ENCODE results near the gene PTBP3. TPM values are rescaled to one million over a fixed set of nuclear protein-coding genes. Genes with fewer than 3 reads are reported as not detected.
"Not testable (repeated sequence)": the region's sequence is repeated elsewhere in the genome, so short reads cannot be mapped to it uniquely, and the experiment has no call there.

Gene PTBP3
- total RNA-seq, 2 experiments from 2014 or later: 152 to 186 TPM

DNA sequence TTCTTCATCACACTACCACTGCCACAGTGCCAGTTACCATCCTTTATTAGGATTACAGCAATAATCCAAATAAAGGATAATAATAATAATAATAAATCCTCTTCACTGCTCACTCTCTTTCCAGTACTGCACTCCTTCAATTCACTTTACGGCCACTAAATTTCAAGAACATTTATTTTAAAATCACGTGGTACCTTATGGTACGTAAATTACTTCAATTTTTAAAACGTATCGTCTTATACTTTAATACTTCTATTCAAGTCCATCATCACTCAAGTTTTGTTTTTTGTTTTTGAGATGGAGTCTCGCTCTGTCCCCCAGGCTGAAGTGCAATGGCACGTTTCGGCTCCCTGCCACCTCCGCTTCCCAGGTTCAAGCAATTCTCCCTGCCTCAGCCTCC is 36.5 kb downstream of the PTBP3 start:
- ATAC-seq (no peak), DNase-seq (no peak)
- Mint-ChIP-seq H3K4me3 (no peak overlapping the region), H3K27ac (no peak overlapping the region), H3K27me3 (no peaks in the 10 kb centered on the region), H3K9me3 (ENCODE audit: low read depth) (no peaks in the 10 kb centered on the region), H3K4me1 (peaks cover 25% of the 10 kb centered on the region), H3K36me3 (peaks cover 64% of the 10 kb centered on the region)
- CTCF ChIA-PET: no interaction called here

DNA sequence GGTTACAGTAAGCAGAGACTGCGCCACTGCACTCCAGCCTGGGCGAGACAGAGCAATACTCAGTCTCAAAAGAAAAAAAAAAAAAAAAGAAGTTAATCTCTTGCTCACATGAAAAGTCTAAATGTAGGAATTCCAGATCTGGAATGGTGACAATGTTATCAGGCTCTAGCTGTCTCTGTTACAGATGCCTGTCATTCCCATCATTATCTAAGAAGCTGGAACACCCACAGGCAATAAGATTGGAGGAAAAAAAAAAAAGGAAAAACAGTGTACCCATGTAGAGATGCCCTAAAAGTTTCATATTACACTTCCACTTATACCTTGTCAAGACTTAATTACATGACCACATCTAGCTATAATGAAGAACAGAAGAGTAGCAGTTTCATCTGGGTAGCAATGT is 38.2 kb downstream of the PTBP3 start:
- DNase-seq (no peak), ATAC-seq (no peak)
- CTCF ChIA-PET: no interaction called here
- peaks cover 67% of the 10 kb centered on the region for H3K36me3 Mint-ChIP-seq
- H3K4me3 Mint-ChIP-seq: no peak overlapping the region
- H3K27ac Mint-ChIP-seq: no peak overlapping the region
- H3K9me3 Mint-ChIP-seq (ENCODE audit: low read depth): no peaks in the 10 kb centered on the region
- H3K27me3 Mint-ChIP-seq: no peaks in the 10 kb centered on the region
- peaks cover 14% of the 10 kb centered on the region for H3K4me1 Mint-ChIP-seq

DNA sequence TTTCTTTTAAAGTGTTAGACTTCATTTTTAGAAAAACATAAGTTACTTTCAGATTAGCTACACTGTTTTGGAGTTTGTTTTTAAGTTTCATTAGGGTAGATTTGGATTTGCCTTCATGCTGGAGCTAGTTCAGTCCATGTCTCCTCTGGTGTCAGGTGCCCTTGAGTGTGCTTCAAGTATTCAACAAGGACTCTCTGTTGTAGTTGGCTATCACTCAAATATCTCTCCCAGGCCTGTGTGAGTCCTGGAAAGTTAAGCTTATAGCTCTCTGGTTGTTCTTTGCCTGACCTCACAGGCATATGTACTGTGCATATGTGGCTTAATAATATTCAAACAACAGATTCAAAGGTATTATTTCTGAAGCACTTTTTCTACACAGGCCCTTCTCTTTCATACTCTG is 45.4 kb downstream of the PTBP3 start:
- peaks cover 23% of the 10 kb centered on the region for H3K9me3 Mint-ChIP-seq (ENCODE audit: low read depth)
- H3K4me3 Mint-ChIP-seq: no peak overlapping the region
- H3K36me3 Mint-ChIP-seq: peaks cover 82% of the 10 kb centered on the region
- peaks cover 11% of the 10 kb centered on the region for H3K4me1 Mint-ChIP-seq
- DNase-seq (no peak), ATAC-seq (no peak)
- CTCF ChIA-PET: no interaction called here
- H3K27me3 Mint-ChIP-seq: no peaks in the 10 kb centered on the region
- no peak overlapping the region for H3K27ac Mint-ChIP-seq

DNA sequence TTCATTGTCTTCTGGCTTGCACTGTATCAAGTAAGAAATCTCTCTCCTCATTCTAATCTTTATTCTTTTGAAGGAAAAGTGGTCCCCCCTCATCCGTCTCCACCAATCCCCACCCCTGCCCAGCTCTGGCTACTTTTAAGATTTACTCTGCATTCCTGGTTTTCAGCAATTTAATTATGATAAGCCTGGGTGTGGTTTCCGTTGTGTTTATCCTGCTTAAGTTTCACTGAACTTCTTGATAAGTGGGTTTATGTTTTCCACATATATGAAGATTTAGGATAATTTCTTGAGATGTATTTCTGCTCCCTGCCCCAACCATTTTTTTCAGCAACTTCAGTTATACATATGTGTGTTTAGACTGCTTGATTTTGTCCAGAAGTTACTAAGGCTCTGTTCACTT is 46.5 kb downstream of the PTBP3 start:
- CTCF ChIA-PET: no interaction called here
- H3K4me1 Mint-ChIP-seq: peaks cover 12% of the 10 kb centered on the region

DNA sequence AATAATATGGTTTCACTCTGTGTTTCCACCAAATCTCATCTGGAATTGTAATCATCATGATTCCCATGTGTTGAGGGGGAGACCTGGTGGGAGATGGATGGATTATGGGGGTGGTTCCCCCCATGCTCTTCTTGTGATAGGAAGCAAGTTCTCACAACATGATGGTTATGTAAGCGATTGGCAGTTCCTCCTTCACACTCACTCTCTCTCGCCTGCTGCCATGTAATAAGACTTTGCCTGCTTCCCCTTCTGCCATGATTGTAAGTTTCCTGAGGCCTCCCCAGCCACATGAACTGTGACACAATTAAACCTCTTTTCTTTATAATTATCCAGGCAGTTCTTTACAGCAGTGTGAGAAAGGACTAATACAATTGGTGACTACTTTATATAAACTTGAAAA is 48.4 kb downstream of the PTBP3 start:
- CTCF ChIA-PET: no interaction called here
- H3K27ac Mint-ChIP-seq: no peak overlapping the region
- ATAC-seq: no peak
- DNase-seq: no peak
- H3K9me3 Mint-ChIP-seq (ENCODE audit: low read depth): peaks cover 26% of the 10 kb centered on the region
- H3K4me3 Mint-ChIP-seq: no peak overlapping the region
- no peaks in the 10 kb centered on the region for H3K27me3 Mint-ChIP-seq
- peaks cover 15% of the 10 kb centered on the region for H3K4me1 Mint-ChIP-seq
- H3K36me3 Mint-ChIP-seq: peaks cover 73% of the 10 kb centered on the region

More for the DNA sequence above, 46.5 kb downstream of the PTBP3 start:
- no peak overlapping the region for H3K4me3 Mint-ChIP-seq
- ATAC-seq (no peak), DNase-seq (no peak)
- peaks cover 26% of the 10 kb centered on the region for H3K9me3 Mint-ChIP-seq (ENCODE audit: low read depth)
- H3K27me3 Mint-ChIP-seq: no peaks in the 10 kb centered on the region
- H3K27ac Mint-ChIP-seq: no peak overlapping the region
- peaks cover 77% of the 10 kb centered on the region for H3K36me3 Mint-ChIP-seq

DNA sequence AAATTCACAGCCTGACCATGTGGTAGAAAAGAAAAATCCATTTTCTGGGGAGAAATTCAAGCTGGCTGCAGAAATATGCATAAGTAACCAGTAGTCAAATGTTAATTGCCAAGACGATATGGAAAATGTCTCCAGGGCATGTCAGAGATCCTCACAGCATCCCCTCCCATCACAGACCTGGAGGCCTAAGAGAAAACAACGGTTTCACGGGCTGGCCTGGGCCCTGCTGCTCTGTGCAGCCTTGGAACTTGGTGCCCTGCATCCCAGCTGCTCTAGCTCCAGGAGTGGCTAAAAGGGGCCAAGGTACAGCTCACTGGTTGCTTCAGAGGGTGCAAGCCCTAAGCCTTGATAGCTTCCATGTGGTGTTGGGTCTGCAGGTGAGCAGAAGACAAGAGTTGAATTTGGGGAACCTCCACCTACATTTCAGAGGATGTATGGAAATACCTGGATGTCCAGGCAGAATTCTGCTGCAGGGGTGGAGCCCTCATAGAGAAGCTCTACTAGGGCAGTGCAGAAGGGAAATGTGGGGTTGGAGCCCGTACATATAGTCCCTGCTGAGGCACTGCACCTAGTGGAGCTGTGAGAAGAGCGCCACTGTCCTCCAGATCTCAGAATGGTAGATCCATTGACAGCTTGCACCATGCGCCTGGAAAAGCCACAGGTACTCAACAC is 49.7 kb downstream of the PTBP3 start:
- ATAC-seq (no peak), DNase-seq (no peak)
- Mint-ChIP-seq H3K9me3 (ENCODE audit: low read depth) (peaks cover 26% of the 10 kb centered on the region), H3K27ac (no peak overlapping the region), H3K4me3 (no peak overlapping the region), H3K36me3 (peaks cover 68% of the 10 kb centered on the region), H3K27me3 (no peaks in the 10 kb centered on the region), H3K4me1 (peaks cover 12% of the 10 kb centered on the region)
- CTCF ChIA-PET: no interaction called here

DNA sequence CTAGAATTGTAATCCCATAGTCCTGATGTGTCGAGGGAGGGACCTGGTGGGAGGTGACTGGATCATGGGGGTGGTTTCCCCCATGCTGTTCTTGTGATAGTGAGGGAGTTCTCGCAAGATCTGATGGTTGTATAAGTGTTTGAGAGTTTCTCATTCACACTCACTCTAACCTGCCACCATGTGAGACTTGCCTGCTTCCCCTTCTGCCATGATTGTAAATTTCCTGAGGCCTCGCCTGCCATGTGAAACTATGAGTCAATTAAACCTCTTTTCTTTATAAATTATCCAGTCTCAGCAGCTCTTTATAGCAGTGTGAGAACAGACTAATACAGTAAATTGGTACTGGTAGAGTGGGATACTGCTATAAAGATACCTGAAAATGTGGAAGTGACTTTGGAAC is 50.6 kb downstream of the PTBP3 start:
- H3K27ac Mint-ChIP-seq, H3K27me3 Mint-ChIP-seq, DNase-seq, H3K4me3 Mint-ChIP-seq, ATAC-seq, CTCF ChIA-PET: not testable (repeated sequence)
- Mint-ChIP-seq H3K9me3 (ENCODE audit: low read depth) (peaks cover 26% of the 10 kb centered on the region), H3K36me3 (peaks cover 60% of the 10 kb centered on the region), H3K4me1 (peaks cover 12% of the 10 kb centered on the region)

DNA sequence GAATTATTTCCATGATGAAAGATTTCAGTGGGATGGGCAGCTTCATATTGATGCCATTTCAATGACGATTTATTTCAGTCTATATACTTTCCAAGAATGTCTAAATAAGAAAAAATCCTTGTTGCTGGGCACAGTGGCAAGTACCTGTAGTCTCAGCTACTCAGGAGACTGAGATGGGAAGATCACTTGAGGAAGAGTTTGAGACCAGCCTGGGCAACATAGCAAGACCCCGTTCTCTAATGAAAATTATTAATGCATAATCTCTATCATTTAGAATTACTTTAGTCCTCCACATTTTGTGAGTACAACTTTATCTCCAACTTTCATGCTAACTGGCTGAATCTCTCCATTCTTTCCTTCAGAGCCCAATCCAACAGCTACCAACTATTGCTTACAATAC is 52.5 kb downstream of the PTBP3 start:
- ATAC-seq (no peak), DNase-seq (no peak)
- peaks cover 12% of the 10 kb centered on the region for H3K4me1 Mint-ChIP-seq
- CTCF ChIA-PET: interaction anchor here (1.0 to 1.4 kb wide), 2 partner anchors 8 to 55 kb away, joined by 3 read pairs; no protein-coding TSS in a partner anchor
- peaks cover 44% of the 10 kb centered on the region for H3K36me3 Mint-ChIP-seq
- no peak overlapping the region for H3K4me3 Mint-ChIP-seq
- H3K27ac Mint-ChIP-seq: no peak overlapping the region
- H3K27me3 Mint-ChIP-seq: no peaks in the 10 kb centered on the region
- peaks cover 20% of the 10 kb centered on the region for H3K9me3 Mint-ChIP-seq (ENCODE audit: low read depth)

DNA sequence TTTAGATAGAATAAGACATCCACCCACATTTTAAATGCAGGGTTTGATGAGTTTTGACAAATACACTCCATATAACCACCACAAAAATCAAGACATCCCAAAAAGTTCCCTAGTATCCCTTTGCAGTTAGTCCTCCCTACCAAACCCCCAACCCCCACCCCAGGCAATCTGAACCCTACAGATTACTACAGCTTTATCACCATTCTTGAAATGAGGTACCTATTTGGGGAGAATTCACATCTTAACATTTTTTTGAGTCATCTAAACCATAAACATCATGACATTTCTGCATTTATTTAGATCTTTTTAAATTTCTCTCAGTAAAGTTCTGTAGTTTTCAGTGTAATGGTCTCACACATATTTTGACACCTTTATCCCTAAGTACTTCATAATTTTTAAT is 53.9 kb downstream of the PTBP3 start:
- peaks cover 39% of the 10 kb centered on the region for H3K36me3 Mint-ChIP-seq
- peaks cover 19% of the 10 kb centered on the region for H3K4me1 Mint-ChIP-seq
- DNase-seq (no peak), ATAC-seq (no peak)
- H3K4me3 Mint-ChIP-seq: no peak overlapping the region
- H3K27ac Mint-ChIP-seq: no peak overlapping the region
- no peaks in the 10 kb centered on the region for H3K27me3 Mint-ChIP-seq
- H3K9me3 Mint-ChIP-seq (ENCODE audit: low read depth): peaks cover 10% of the 10 kb centered on the region
- CTCF ChIA-PET: interaction anchor here (1.4 kb wide), 1 partner anchor 10 kb away, joined by 3 read pairs; no protein-coding TSS in a partner anchor

DNA sequence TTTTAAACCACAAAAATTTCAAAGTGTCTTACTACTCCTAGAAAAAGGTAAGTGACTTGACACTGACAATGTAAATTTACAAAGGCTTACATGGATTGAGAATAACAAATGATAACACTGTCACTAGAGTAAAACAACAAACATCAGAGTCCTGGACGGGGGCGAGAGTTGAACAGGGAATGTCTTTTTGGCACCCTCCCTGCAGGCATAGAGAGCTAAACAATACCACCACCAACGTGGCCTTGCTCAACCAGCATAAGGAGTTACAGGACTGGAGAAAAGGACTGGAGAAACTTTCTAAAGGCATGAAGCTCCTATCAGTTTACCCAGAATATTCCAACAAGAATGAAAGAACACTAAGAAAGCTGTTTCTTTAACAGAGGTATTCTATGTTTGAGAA is 55.3 kb downstream of the PTBP3 start:
- DNase-seq: no peak
- Mint-ChIP-seq H3K27ac (no peak overlapping the region), H3K4me1 (peaks cover 22% of the 10 kb centered on the region), H3K9me3 (ENCODE audit: low read depth) (peaks cover 5% of the 10 kb centered on the region), H3K36me3 (peaks cover 31% of the 10 kb centered on the region), H3K4me3 (no peak overlapping the region), H3K27me3 (no peaks in the 10 kb centered on the region)
- ATAC-seq: no peak
- CTCF ChIA-PET: interaction anchor here (0.9 kb wide), 1 partner anchor 180 kb away, joined by 3 read pairs; no protein-coding TSS in a partner anchor

DNA sequence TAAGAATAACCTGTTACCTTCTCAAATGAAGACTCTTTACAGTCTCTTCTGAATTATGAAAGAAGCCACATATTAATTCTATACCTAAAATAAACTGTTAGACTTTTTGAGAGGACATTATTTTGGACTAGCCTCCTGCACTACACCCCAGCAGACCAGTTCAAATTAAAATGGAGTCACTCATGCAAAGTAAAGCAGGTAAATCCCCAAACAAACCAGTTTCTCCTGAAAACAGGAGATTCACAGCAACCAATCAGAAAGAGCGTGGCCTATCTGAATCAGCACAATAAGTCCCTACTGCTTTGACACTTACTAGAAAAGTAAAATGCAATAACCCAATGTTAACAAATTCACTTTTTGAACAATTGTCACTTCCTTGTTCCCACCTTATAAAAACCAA is 58.8 kb downstream of the PTBP3 start:
- Mint-ChIP-seq H3K4me1 (peaks cover 21% of the 10 kb centered on the region), H3K9me3 (ENCODE audit: low read depth) (no peaks in the 10 kb centered on the region), H3K27me3 (no peaks in the 10 kb centered on the region), H3K36me3 (peaks cover 33% of the 10 kb centered on the region), H3K4me3 (no peak overlapping the region), H3K27ac (no peak overlapping the region)
- DNase-seq (no peak), ATAC-seq (no peak)
- CTCF ChIA-PET: no interaction called here

DNA sequence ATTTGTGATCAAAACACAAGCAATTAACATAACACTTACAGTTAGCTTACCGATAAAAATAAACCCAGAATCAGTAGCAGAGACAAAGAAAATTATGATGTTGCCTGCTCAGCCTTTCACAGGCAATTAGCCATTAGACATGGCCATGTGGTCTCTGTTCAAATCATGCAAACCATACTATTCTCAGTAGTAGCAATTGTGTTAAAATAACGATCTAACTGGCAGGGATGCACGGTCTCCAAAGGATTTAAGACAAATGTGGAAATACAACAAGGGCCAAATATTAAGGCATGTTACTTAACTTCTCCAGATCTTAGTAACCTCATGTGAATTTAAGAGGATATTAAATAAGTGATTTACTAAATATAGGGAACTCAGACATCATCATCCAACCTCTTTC is 59.5 kb downstream of the PTBP3 start:
- CTCF ChIA-PET: interaction anchor here (0.6 kb wide), 1 partner anchor 65 kb away, joined by 4 read pairs; no protein-coding TSS in a partner anchor
- DNase-seq (no peak), ATAC-seq (no peak)
- no peaks in the 10 kb centered on the region for H3K9me3 Mint-ChIP-seq (ENCODE audit: low read depth)
- peaks cover 21% of the 10 kb centered on the region for H3K4me1 Mint-ChIP-seq
- no peak overlapping the region for H3K27ac Mint-ChIP-seq
- no peak overlapping the region for H3K4me3 Mint-ChIP-seq
- H3K27me3 Mint-ChIP-seq: no peaks in the 10 kb centered on the region
- H3K36me3 Mint-ChIP-seq: peaks cover 35% of the 10 kb centered on the region

DNA sequence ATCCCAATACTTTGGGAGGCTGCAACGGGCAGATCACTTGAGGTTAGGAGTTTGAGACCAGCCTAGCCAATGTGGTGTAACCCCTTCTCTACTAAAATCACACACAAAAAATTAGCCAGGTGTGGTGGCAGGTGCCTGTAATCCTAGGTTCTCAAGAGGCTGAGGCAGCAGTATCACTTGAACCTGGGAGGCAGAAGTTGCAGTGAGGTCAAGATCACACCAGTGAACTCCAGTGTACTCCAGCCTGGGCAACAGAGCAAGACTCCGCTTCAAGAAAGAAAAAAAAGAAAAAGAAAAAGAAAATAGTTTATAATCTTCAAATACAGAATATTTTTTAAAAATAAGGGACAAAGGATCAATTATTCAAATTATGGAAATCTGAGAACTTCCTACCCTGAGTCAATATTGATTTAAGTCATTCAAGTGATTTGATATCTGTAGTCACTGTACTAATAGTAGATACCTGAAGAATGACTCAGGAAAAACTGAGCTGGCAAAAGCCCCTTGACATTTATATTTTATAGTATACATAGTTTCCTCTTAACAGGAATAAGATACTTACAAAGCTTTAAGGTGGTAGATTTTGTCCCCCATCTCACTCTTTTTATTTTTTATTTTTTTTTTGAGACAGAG is 61.8 kb downstream of the PTBP3 start:
- peaks cover 43% of the 10 kb centered on the region for H3K36me3 Mint-ChIP-seq
- no peak for ATAC-seq
- H3K27me3 Mint-ChIP-seq: no peaks in the 10 kb centered on the region
- H3K4me1 Mint-ChIP-seq: peaks cover 23% of the 10 kb centered on the region
- no peak overlapping the region for H3K4me3 Mint-ChIP-seq
- DNase-seq: no peak
- H3K27ac Mint-ChIP-seq: no peak overlapping the region
- H3K9me3 Mint-ChIP-seq (ENCODE audit: low read depth): no peaks in the 10 kb centered on the region
- CTCF ChIA-PET: interaction anchor here (0.9 kb wide), 1 partner anchor 17 kb away, joined by 3 read pairs; no protein-coding TSS in a partner anchor

DNA sequence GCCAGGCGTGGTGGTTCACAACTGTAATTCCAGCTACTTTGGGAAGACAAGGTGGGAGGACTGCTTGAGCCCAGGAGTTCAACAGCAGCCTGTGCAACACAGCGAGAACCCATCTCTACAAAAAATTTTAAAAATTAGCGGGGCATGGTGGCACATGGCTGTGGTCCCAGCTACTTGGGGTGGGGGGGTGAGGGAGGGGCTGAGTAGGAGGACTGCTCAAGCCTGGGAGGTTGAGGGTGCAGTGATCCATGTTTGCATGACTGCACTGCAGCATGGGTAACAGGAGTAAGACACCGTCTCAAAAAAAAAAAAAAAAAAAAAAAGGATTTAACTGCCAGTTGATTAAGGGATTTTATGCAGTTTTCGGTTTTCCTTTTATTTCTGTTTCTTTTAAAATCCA is 65.0 kb downstream of the PTBP3 start:
- Mint-ChIP-seq H3K4me3 (no peak overlapping the region), H3K27me3 (no peaks in the 10 kb centered on the region), H3K27ac (no peak overlapping the region), H3K36me3 (peaks cover 47% of the 10 kb centered on the region), H3K9me3 (ENCODE audit: low read depth) (no peaks in the 10 kb centered on the region), H3K4me1 (peaks cover 8% of the 10 kb centered on the region)
- ATAC-seq: no peak
- CTCF ChIA-PET: no interaction called here
- no peak for DNase-seq
